Skin of body (tissue), 2 donors: ENCODE data around the gene OR2C3. TPM values are rescaled to one million over a fixed set of nuclear protein-coding genes. Genes with fewer than 3 reads are reported as not detected.
"Not testable (repeated sequence)": the region's sequence is repeated elsewhere in the genome, so short reads cannot be mapped to it uniquely, and the experiment has no call there.

Source experiments
- DNase-seq: peaks from one replicate; lab custom pipeline; 2025; lab: John Stamatoyannopoulos, UW
- total RNA-seq: library from RNA; depleted of rRNA; stranded (reverse); fragments of >200 nt; gene quantifications from one replicate; pipeline ENCODE4 v1.2.3, GENCODE V29; 2014

OR2C3 gene
- total RNA-seq: not detected

- no peak for DNase-seq
Observed at GRCh38 chr1:247536340-247536739, at the start of gene OR2C3. Gene OR2C3 (minus strand): TSS chr1:247536440. CDS start chr1:247532511, 3,929 bp downstream.

GRCh38 chr1:247578946-247579460, 42.8 kb upstream of the OR2C3 start:
- no peak for DNase-seq

- no peak for DNase-seq
Observed at GRCh38 chr1:247576514-247576913, 40.3 kb upstream of the OR2C3 start.

- DNase-seq: no peak
Observed at GRCh38 chr1:247574664-247575063, 38.4 kb upstream of the OR2C3 start.

GRCh38 chr1:247574236-247574635, 38.0 kb upstream of the OR2C3 start:
- no peak for DNase-seq

GRCh38 chr1:247562198-247562597, 26.0 kb upstream of the OR2C3 start:
- no peak for DNase-seq

GRCh38 chr1:247561711-247562110, 25.5 kb upstream of the OR2C3 start:
- no peak for DNase-seq

- no peak for DNase-seq
Observed at GRCh38 chr1:247557926-247558674, 21.9 kb upstream of the OR2C3 start.

- no peak for DNase-seq
Observed at GRCh38 chr1:247552231-247552630, 16.0 kb upstream of the OR2C3 start.

- no peak for DNase-seq
Observed at GRCh38 chr1:247551721-247552120, 15.5 kb upstream of the OR2C3 start.

GRCh38 chr1:247548769-247549182, 12.5 kb upstream of the OR2C3 start, which contains the start of gene GCSAML:
Gene GCSAML (plus strand): TSS chr1:247549134. CDS start chr1:247549192, 58 bp downstream.
- no peak for DNase-seq

- DNase-seq: no peak
Observed at GRCh38 chr1:247548092-247548491, 11.9 kb upstream of the OR2C3 start.

- DNase-seq: no peak
Observed at GRCh38 chr1:247542811-247543210, 6.6 kb upstream of the OR2C3 start.

GRCh38 chr1:247540581-247540980, 4.3 kb upstream of the OR2C3 start:
- no peak for DNase-seq

GRCh38 chr1:247539215-247539614, 3.0 kb upstream of the OR2C3 start:
- no peak for DNase-seq

- no peak for DNase-seq
Observed at GRCh38 chr1:247538561-247538960, 2.3 kb upstream of the OR2C3 start.

GRCh38 chr1:247535402-247535801, 838 bp downstream of the OR2C3 start:
- DNase-seq: no peak

GRCh38 chr1:247531937-247532336, 4.3 kb downstream of the OR2C3 start:
- no peak for DNase-seq

- no peak for DNase-seq
Observed at GRCh38 chr1:247530785-247531184, 5.5 kb downstream of the OR2C3 start.

- no peak for DNase-seq
Observed at GRCh38 chr1:247529771-247530355, 6.4 kb downstream of the OR2C3 start.

- no peak for DNase-seq
Observed at GRCh38 chr1:247528812-247529474, 7.3 kb downstream of the OR2C3 start.

- DNase-seq: not testable (repeated sequence)
Observed at GRCh38 chr1:247521886-247522285, 14.4 kb downstream of the OR2C3 start.

- DNase-seq: no peak
Observed at GRCh38 chr1:247518613-247518891, 17.7 kb downstream of the OR2C3 start.
